ENCODE data around the gene IQCM.
"Not testable (repeated sequence)": the region's sequence is repeated elsewhere in the genome, so short reads cannot be mapped to it uniquely, and the experiment has no call there.

IQCM gene

DNA sequence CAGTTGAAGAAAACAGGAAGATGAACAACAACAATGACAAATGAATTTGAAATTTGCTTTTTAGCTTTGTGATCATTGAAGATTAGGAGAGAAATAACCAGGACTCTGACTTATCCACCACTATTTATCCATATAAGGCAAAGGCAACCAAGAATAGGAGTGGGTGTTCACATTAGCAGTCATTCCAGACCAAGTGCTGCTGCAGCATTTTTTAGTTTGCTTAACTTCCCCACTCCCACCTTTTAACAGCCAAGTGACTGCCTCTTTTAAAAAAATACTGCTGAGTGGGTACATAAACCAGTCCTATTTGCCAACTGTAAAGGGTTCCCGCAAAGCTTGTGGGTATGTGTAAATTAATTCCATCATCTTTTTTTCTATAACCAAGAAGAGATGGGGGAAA lies 230.9 kb downstream of the IQCM start:
- DNase-seq (ENCODE audit: low read depth), result no peak

- DNase-seq (ENCODE audit: low read depth), result no peak
Measured at GRCh38 chr4:149574971-149575370, 240.7 kb downstream of the IQCM start.

GRCh38 chr4:149572716-149573115 lies 242.9 kb downstream of the IQCM start:
- DNase-seq (ENCODE audit: low read depth), result no peak

GRCh38 chr4:149555799-149556198 lies 259.8 kb downstream of the IQCM start:
- no peak for DNase-seq (ENCODE audit: low read depth)

GRCh38 chr4:149555146-149555545 lies 260.5 kb downstream of the IQCM start:
- DNase-seq (ENCODE audit: low read depth), result no peak

DNA sequence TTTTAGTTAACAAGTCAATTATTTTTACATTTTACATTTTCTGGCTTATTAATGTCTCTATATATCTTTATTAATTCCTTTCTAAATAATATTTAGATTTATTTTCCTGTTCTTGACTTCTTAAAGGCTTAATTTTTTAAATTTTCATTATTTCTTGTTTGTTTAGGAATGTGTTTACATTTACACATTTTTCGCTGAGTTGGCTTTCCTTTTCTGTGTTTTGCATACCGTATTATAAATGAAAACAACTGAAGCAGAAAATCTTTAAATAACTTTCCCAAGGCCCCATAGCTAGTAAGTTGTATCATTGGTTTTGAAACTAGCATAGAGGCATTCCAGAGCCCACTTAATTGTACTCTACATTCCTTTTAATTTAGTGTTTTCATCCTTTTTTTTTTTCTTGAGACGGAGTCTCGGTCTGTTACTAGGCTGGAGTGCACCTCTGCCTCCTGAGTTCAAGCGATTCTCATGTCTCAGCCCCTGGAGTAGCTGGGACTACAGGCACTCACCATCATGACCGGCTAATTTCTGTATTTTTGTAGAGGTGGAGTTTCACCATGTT lies 261.6 kb downstream of the IQCM start:
- no peak for DNase-seq (ENCODE audit: low read depth)

DNA sequence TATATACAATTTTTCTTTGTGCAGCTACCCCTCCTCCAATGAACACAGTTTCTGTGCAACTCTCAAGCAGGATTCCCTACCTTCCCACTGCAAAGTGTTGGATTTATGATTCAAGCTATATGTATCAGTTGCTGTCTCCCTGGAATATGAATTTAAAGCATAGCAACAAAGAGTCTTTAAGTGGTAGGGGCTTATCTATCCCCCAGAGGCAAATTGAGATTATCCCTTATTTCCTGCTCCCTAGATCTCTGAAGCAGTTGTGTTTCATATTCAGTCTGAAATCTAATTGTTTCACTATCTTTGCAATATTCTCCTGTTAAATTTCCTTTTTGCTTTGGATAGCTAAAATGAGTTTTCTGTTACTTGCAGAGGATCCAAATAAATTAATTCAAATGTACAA lies 263.0 kb downstream of the IQCM start:
- DNase-seq (ENCODE audit: low read depth), result no peak

DNA sequence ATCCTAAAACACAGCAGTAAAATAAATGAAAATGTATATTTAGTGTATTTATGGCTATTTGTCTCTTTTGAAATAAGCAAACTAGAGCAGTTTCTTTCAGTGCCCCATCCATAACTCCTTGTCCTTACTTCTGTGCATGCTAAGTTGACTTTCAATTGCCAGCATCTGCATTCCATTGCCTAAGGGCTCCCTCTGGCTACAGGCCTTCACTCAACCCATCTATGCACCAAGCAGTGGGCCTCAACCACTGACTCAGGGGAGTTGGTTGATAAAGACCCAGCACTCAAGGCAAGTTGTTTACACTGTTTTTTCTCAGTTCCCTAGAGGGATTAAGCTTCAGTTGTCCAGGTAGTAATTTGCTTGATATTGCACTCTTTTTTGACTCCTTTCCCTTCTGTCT lies 265.7 kb downstream of the IQCM start:
- no peak for DNase-seq (ENCODE audit: low read depth)

GRCh38 chr4:149534779-149535178 lies 280.9 kb downstream of the IQCM start:
- no peak for DNase-seq (ENCODE audit: low read depth)

GRCh38 chr4:149531861-149532260 lies 283.8 kb downstream of the IQCM start:
- DNase-seq (ENCODE audit: low read depth), result no peak

GRCh38 chr4:149523039-149523438 lies 292.6 kb downstream of the IQCM start:
- no peak for DNase-seq (ENCODE audit: low read depth)

- no peak for DNase-seq (ENCODE audit: low read depth)
Measured at GRCh38 chr4:149521611-149522425, 293.8 kb downstream of the IQCM start.

- no peak for DNase-seq (ENCODE audit: low read depth)
Measured at GRCh38 chr4:149518471-149518870, 297.2 kb downstream of the IQCM start.

- no peak for DNase-seq (ENCODE audit: low read depth)
Measured at GRCh38 chr4:149513081-149513480, 302.6 kb downstream of the IQCM start.

DNA sequence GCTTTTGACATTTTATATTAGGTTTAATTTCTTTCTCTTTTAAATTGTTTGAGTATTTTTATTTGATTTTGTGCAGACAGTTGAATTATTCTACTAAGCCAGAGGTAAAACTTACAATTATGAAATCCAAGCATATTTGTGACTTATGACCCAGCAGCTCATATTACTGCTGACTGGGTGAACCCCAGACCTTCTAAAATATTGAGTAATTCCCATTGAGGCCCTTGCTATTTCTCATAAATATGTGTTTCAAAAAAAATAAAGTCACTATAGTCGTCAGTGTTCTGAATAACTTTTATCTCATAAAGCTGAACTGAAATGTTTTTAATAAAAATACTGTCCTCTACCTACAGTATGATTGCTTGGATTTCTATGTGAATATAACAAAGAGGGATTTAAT lies 303.1 kb downstream of the IQCM start:
- no peak for DNase-seq (ENCODE audit: low read depth)

- DNase-seq (ENCODE audit: low read depth), result no peak
Measured at GRCh38 chr4:149511558-149512298, 303.9 kb downstream of the IQCM start.

DNA sequence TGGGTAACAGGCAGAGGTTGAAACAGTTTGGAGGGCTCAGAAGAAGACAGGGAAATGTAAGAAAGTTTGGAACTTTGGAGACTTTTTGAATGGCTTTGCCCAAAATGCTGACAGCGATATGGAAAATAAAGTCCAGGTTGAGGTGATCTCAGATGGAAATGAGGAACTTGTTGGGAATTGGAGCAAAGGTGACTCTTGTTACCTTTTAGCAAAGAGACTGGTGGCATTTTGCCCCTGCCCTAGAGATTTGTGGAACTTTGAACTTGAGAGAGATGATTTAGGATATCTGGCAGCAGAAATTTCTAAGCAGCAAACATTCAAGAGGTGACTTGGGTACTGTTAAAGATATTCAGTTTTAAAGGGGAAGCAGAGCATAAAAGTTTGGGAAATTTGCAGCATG lies 308.3 kb downstream of the IQCM start:
- not testable (repeated sequence) for DNase-seq (ENCODE audit: low read depth)

DNA sequence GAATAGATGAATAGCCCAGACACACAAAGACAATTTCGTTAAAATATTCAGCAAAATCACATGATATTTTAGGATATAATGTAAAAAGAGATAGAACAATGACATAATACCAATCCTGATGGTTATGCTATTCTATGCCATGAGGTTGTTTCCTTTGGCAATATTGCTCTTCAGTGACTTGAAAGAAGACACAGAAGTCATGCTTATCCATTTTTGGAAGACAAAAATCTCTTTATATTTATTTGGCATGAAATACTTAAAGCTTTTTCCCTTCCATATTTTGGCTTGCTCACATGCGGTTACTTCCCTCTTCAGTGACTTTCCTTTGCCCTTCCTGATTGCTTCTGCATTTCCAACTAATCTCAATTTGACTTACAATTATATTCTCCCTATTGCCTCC lies 314.8 kb downstream of the IQCM start:
- DNase-seq (ENCODE audit: low read depth), result no peak

DNA sequence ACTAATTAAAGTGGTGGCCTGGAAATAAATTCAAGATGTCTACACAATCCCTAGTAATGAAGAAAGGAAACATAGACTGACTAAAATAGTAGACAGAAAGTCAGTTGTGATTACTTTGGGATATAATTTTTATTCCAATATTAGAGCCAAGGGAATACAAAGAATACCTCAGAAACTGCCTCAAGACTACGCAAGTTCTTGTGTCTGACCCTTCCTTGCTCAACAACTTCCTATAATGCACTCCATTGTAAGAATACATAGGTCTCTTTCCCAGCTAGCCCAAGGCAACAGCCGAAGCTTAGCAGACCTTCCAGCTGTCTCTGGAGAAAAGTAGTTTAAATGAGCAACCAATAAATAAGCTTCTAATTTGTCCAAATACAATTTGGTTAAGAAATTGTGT lies 315.9 kb downstream of the IQCM start:
- DNase-seq (ENCODE audit: low read depth), result no peak

DNA sequence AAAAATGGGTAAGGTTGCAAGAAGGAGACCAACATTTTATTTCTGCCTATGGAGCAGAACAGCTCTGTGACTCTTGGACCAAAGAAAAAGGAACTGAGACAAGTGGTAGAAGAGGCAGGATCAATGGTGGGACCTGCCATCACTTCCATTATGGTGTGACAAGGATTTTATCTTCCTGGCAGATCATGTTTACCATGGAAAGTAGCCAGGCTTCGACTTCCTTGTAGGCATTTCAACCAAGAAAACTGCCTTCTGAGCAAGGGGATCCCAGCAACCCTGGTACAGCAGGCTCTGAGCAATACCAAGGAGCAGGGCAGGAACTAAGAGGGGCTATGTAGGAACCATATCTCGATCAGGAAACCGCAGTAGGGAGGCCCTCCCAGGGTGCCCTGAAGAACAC lies 317.4 kb downstream of the IQCM start:
- DNase-seq (ENCODE audit: low read depth), result no peak

DNA sequence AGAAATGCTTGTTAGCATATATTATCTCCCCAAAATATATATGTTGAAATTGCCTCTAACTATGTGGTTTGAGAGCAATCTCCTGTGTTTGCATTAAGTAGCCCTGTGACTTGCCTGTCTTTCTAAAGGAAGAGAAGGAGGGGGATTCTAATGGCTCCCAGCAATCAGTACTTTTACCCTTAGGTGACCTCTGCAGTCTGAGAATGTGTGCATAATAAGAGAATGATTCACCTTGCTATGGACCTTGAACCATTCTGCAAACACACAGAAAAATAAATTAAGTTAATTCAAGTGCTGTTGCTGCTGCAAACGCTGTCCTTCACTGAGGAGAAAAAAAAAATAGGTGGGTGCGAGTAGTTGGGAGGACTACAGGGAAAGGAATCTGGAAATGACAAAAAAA lies 322.2 kb downstream of the IQCM start:
- no peak for DNase-seq (ENCODE audit: low read depth)

GRCh38 chr4:149489321-149489720 lies 326.3 kb downstream of the IQCM start:
- no peak for DNase-seq (ENCODE audit: low read depth)

DNA sequence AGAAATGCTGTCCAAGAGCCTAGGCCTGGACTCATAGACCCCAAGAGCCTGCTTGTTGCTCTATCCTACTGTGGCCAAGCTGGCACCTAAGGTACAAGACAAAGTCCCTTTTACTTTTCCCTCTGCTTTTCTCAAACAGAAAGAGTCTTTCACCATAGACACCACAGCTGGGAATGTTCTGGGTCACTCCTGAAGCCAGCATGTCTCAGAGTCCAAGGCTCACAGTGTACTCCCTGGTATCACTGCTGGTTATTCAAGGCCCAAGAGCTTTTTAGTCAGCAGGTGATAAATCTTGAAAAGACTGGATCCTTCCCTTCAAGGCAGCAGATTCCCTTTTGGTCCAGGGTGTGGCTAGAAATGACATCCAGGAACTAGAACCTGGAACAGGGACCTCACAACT lies 328.8 kb downstream of the IQCM start:
- no peak for DNase-seq (ENCODE audit: low read depth)

All from activated T-cell treated with anti-CD3 and anti-CD28 coated beads for 1 hour (primary cell).